GM19397 (cell line): ENCODE results near the gene MCF2L.

ENCODE experiments used
- ATAC-seq: cut with Tn5 transposase; IDR thresholded peaks from one replicate; pipeline ENCODE4 v1.9.1; 2021; ENCODE audit warnings: mild to moderate bottlenecking, moderate library complexity; ENCODE audit not compliant: unreplicated experiment

The MCF2L gene

DNA sequence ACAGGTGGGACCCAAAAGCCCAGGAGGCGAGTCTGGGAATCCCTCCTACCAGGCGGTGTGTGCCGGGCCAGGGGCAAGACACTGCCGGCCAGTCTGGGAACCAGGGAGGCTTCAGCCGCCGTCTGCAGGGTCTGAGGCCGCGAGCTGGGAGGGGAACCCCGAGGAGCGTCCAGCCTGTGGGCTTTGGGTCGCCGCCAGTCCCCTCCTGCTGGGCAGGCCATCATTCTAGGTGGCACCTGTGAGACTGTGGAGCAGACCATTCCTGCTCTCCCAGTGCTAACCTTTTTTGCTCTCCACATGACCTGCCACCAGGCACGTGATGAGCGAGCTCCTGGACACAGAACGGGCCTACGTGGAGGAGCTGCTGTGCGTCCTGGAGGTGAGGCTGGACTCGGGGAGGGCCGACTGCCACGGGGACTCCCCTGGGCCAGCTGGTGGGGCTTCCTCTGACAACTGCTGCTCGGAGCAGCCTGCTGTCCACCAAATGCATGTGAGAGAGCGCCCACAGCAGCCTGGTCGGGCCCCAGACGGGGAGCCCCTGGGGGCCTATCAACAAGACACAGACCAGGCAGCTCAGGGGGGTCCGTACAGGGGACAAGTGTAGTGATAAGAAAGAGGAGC is 112.0 kb downstream of the MCF2L start:
- ATAC-seq: no peak

DNA sequence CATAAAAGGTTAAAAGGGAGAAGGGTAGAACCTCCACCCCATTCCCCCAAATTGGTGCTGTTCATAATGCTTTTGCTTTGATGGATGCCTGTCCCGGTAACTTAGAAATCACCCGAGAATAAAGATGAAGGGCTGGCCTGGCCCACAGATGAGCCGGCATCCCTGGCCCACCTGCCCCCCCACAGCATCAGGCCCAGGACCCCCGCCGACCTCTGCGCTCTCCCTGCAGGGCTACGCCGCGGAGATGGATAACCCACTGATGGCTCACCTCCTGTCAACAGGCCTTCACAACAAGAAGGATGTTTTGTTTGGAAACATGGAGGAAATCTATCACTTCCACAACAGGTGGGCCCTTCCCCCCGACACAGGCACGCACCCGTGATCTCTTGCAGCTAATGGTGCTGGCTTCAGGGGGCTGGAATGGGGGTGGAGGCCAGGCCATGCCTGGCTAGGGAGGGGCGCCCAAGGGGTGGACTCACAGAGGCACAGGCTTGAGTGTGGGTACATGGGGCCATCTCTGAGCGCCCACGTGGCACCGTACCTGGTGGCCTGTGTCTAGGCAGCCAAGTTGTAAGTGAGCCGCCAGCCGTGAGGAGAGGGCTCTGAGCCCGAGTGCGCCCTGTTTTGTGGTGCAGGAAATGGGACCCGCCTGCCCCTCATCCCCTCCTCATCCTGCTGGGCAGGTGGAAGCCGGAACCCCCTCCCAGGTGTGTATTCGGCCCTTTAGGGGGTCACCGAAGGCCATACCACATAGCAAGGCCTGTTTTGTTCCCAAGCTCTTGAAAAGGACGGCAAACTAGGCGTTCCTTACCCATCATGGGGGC is 113.4 kb downstream of the MCF2L start:
- ATAC-seq: no peak

DNA sequence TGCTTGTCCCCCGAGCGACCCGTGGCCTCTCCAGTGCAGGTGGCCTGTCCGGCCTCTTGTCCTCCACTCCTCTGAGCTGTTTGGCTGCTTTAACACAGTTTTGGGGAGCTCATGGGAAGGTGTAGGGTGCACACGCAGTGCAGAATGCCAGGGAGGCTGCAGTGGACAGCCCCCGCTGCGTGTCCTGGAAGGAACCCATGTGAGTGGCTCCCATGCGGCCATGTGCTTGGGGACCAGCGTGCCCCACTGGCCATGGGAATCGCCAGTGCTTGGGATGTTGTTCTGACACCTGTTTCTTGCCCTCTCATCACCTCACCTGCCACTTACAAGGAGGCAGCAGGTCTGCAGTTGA is 114.0 kb downstream of the MCF2L start:
- ATAC-seq: no peak

DNA sequence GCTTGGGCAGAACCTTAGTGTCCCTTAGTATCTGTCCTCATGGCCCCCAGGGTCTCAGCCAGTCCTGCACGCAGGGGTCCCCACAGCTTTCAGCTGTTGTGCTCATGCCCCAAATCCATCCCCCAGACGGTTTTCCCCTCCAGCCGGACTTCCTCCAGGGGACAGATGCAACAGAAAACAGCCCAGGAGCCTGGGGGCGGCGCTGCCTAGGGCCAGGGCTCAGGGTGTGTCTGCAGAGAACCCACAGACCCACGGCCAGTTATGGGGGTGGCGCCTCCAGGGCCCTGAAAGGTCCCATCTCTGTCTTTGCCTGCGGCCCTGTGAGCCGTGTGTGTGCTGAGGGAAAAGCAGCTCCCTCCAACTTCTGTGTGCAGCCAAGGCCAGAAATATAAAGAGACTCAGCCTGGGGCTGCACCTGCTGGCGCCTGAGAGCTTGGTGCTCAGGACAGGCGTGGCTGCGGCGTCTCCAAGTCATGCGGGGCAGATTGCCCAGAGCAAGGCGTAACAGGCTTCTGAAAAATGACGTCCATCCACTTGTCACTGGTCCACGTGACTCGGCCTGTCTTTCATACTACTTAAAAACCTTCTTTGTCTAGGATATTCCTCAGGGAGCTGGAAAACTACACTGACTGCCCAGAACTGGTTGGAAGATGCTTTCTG is 114.5 kb downstream of the MCF2L start:
- ATAC-seq: no peak

DNA sequence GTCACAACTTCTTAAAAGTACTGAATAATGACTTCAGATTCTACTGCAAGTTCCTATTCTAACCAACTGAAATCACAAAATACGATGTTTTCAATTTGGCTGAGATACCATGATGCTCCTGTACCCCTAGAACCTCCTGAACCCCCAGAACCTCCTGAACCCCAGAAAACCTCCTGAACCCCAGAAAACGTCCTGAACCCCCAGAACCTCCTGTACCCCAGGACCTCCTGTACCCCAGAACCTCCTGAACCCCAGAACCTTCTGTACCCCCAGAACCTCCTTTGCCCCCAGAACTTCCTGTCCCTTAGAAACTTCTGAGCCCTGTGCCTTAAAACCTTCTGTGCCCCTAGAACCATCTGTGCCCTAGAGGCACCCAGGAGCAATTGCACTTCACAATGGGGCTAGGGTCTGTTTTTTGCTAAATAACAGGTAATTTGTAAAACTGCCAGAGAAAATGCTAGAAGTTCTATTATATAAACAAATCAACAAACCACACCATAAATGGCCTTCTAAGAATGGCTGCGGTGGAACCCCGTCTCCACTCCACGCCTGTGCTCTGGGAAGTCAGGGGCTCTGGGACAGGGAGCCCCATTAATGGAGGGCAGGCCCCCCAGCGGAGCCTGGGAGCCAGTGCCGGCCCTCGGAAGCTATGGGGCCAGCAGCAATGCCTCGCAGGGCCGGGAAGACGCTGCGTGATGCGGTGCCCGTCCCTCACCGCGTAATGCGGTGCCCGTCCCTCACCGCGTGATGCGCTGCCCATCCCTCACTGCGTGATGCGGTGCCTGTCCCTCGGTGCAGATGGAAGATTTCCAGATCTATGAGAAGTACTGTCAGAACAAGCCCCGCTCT is 115.3 kb downstream of the MCF2L start:
- no peak for ATAC-seq

GRCh38 chr13:113084943-113085540 is 116.0 kb downstream of the MCF2L start:
- ATAC-seq: no peak

GRCh38 chr13:113086031-113086750 is 117.2 kb downstream of the MCF2L start:
- no peak for ATAC-seq

DNA sequence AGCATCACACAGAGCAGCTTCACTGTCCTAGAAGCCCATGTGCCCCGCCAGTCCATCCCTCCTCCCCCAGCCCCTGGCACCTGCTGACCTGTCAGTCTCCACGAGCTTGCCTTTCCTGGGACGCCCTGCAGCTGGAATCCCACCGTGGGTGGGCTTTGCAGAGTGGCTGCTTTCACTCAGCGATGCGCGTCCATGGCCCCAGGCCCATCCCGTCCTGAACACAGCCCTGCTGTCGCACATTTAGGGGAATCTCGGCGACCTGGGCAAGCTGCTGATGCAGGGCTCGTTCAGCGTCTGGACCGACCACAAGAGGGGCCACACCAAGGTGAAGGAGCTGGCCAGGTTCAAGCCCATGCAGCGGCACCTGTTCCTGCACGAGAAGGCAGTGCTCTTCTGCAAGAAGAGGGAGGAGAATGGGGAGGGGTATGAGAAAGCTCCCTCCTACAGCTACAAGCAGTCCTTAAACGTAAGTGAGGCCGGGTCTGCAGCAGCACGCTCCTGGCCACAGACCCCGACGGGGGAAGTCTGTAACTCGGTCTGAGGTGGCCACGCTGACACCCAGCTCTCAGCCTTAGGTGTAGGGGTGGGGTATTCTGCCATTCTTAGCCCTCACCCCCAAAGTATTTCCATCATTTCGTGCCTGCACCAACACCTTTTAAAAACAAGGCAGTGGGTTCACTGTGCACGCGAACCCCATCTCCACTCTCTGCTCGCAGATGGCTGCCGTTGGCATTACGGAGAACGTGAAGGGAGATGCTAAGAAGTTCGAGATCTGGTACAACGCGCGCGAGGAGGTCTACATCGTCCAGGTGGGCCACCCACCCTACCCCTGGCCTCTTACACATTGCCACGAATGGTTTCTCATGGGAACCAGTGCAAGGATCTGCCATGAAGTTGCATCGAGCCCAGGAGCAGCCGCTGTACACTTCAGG is 118.2 kb downstream of the MCF2L start:
- ATAC-seq: no peak

GRCh38 chr13:113087923-113088690 is 119.1 kb downstream of the MCF2L start:
- ATAC-seq: no peak

DNA sequence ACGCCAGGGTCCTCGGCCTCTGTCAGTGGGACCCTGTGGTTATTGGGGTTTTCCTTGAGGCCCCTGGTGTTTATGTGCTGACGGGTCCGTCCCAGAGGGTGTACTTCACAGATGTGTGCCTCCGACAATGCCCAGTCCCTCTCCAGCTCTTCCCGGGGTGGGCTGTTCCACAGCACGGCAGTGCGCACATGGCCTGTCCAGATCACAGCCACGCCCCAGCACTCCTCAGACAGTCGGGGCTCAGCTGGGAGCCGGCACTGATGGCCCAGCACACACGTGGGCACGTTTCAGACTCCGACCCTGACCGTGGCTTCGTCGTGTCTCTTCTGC is 119.6 kb downstream of the MCF2L start:
- no peak for ATAC-seq

- ATAC-seq: no peak
Observed at GRCh38 chr13:113089693-113090414, 120.8 kb downstream of the MCF2L start.

GRCh38 chr13:113090415-113090770 is 121.4 kb downstream of the MCF2L start:
- no peak for ATAC-seq

- no peak for ATAC-seq
Observed at GRCh38 chr13:113090806-113091205, 121.8 kb downstream of the MCF2L start.

DNA sequence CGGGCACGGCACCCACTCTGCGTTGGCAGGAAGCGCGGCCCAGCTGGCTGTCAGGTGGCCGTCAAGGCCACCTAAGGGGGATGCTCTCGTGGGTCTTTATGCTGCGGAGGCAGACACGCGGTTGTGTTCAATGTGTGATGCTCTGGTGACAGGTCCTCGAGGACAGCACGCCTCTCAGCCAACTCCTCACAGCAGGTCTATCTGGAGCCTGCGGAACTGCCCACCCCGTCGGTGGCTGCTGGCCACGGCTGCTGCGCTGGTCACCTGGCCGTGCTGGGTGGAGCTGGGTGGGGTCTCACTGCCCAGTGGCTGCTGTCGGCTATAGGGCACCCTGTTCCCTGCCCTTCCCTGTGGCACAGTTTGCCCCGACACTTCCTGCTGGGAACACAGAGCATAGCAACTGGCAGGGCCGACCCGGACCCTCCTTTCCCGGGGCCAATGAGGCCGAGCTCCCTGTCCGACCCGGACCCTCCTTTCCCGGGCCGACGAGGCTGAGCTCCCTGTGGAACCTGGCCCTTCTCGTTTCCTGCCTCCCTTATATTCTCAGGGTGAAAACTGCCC is 122.3 kb downstream of the MCF2L start:
- no peak for ATAC-seq

- no peak for ATAC-seq
Observed at GRCh38 chr13:113091891-113092775, 123.1 kb downstream of the MCF2L start.

DNA sequence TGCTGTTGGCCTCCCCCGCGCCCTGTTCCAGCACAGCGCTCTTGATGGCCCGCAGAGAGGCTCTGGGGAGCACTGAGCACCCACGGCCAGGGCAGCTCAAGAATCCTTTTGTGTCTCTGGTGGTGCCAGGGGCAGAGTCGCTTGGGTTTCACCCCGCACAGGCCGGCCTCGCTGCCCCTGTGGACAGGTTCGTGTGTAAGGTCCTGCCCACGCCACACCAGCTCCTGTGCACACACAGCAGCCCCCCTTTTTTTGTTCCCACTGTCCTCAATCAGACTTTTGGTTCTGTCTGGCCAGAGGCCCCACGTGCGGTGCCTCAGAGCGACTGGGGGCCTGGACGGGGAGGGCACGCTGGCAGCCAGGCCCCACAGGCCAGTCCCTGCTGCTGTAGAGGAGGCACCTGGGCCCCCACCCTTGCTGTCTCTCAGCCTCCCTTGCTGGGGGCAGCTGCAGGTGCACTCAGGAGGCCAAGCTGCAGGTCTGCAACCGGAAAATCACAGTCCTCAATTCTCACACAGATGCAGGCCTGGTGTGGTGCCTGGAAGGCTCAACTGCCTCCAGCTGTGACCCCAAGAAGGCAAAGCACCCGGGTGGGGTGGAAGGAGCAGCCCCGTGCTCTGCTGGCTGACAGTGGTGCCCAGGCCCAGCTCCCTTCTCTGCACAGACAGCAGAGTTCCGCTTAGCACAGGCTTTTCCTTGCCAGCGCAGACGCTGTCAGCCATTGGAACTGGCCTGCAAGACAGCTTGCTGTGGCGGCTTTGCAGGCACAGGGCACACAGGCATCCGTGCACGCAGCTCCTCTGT is 124.0 kb downstream of the MCF2L start:
- ATAC-seq: no peak
